Adrenal gland (tissue), 12 donors: ENCODE data around the gene SH3BGRL2. TPM values are rescaled to one million over a fixed set of nuclear protein-coding genes. Genes with fewer than 3 reads are reported as not detected.
"Not testable (repeated sequence)": the region's sequence is repeated elsewhere in the genome, so short reads cannot be mapped to it uniquely, and the experiment has no call there.

Experiments used
- DNase-seq, 7 donors: peaks; one replicate each; pipeline ENCODE4 v3.0.0-alpha.2; 2019 to 2020
- H3K27ac ChIP-seq, 5 donors: fragments of 200-600 bp; sonication (generic) in 4 of 5; 1 replicate in 3 of 5; 2 replicates in 2 of 5; pipeline versions ENCODE4 v1.5.1 to v1.8.0; 2016 to 2020; ENCODE audit warnings: mild to moderate bottlenecking in 1 of 5
- H3K27me3 ChIP-seq: fragments of 200-600 bp; 2 replicates; pipeline ENCODE4 v1.8.0; 2021
- H3K36me3 ChIP-seq, 2 donors: fragments of 200-600 bp; replicated peaks in 1 of 2; 1 replicate in 1 of 2; 2 replicates in 1 of 2; pipeline versions ENCODE4 v1.5.1 to v1.8.0; 2018 to 2022
- H3K4me1 ChIP-seq, 2 donors: fragments of 200-600 bp; replicated peaks in 1 of 2; 1 replicate in 1 of 2; 2 replicates in 1 of 2; pipeline versions ENCODE4 v1.5.1 to v1.8.0; 2018 to 2021
- H3K4me3 ChIP-seq, 4 donors: fragments of 200-600 bp; sonication (generic) in 3 of 4; one replicate each; pipeline ENCODE4 v1.5.1; 2016 to 2018
- H3K9me3 ChIP-seq, 3 donors: fragments of 200-600 bp; sonication (generic) in 1 of 3; replicated peaks in 1 of 3; 1 replicate in 2 of 3; 2 replicates in 1 of 3; pipeline versions ENCODE4 v1.5.1 to v1.8.0; 2016 to 2021
- CTCF ChIP-seq, 6 experiments: fragments of 450-650 bp in 4 of 6; fragments of 200-600 bp in 2 of 6; sonication (generic) in 1 of 6; IDR thresholded peaks; 1 replicate in 5 of 6; 2 replicates in 1 of 6; pipeline versions ENCODE4 v1.5.1 to v1.8.0; 2016 to 2021; ENCODE audit warnings: antibody characterized with exemption in 6 of 6, mild to moderate bottlenecking in 2 of 6, moderate library complexity in 1 of 6
- POLR2A ChIP-seq, 2 donors: fragments of 450-650 bp; IDR thresholded peaks; one replicate each; pipeline ENCODE4 v1.6.1; 2017; ENCODE audit warnings: antibody characterized with exemption in 2 of 2, mild to moderate bottlenecking in 2 of 2, moderate library complexity in 1 of 2
- WGBS, 4 donors: extraction: QIAGEN DNeasy Blood & Tissue Kit in 2 of 4; methylation state at CpG; one replicate each; pipeline versions ENCODE4 v1.1.5 to v1.1.7; 2013 to 2017; 5-methylcytosine and 5-hydroxymethylcytosine counted together
- intact Hi-C, 2 donors: fragments of 100-400 bp; cut with DNase I; formaldehyde crosslinking; loops; one replicate each; pipeline versions ENCODE4 v1.14.1 to v1.15.0; 2022 to 2023
- polyA plus RNA-seq, 3 donors: library from polyadenylated mRNA; stranded (reverse); fragments of 200-250 nt in 2 of 3; fragments of 350-450 nt in 1 of 3; fragmentation: Illumina TruSeq in 1 of 3; extraction: RNeasy Lipid Tissue Mini Kit (QIAGEN cat#74804) in 1 of 3; gene quantifications; one replicate each; pipeline ENCODE4 v1.2.3, GENCODE V29; 2013 to 2014
- total RNA-seq, 9 donors: library from RNA; depleted of rRNA in 4 of 9; stranded (reverse); fragments of >200 nt in 4 of 9; fragments of 120-200 nt in 1 of 9; fragmentation: NEBNext Ultra II Directional in 1 of 9; extraction: Animal tissue kit (Norgen Biotek cat#: 25700) in 1 of 9; gene quantifications; one replicate each; pipeline versions ENCODE4 v1.1.0 to v1.2.4, GENCODE V29; 2013 to 2023
- donor health status: healthy with polysubstance abuse.
- donor health status: Bipolar disorder and iron deficiency.
- donor health status: DM: yes; HTN: yes; CAD: no.
- donor health status: DM: no; HTN: no; CAD: no.
- donor health status: DM: no; HTN: no; CAD: no.
- donor health status: DM: yes; HTN: yes; CAD: no.

The SH3BGRL2 gene
- total and polyA plus RNA-seq, 12 donors: 3.8 to 13.3 (median 9.0) TPM

GRCh38 chr6:79735183-79735582, 104.1 kb downstream of the SH3BGRL2 start:
- 85 to 91% (median 87%) methylated on average over 5 of the region's 5 CpGs for WGBS, 4 donors
- intact Hi-C loops: no loop called here
- TF ChIP-seq CTCF (IDR thresholded peaks at IDR 0.05) (no peak), POLR2A (IDR thresholded peaks at IDR 0.05) (no peak)
- no peak overlapping the region for H3K27ac ChIP-seq
- no peaks in the 10 kb centered on the region for H3K36me3 ChIP-seq
- H3K4me1 ChIP-seq: no peaks in the 10 kb centered on the region
- no peak for DNase-seq
- no peaks in the 10 kb centered on the region for H3K9me3 ChIP-seq
- no peak overlapping the region for H3K4me3 ChIP-seq
- no peaks in the 10 kb centered on the region for H3K27me3 ChIP-seq

DNA sequence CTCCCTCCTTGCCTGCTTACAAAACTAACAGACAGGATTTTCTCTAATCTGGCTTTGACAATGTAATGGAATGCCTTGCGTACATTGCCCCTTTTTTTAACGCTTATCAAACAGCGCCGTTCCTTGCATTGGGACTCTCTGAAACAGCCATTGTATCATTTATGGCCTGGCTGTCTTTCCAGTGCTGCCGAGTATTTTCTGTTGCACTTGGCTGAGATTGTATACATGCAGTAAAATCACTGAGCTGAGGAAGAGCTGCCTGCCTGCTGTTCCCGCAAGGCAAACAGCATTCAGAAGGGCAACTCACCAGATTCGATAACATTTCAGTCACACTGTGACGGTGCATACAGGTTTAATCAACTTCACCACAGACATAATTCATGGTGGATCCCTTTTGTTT, 106.0 kb downstream of the SH3BGRL2 start:
- Histone ChIP-seq H3K27ac (no peak overlapping the region), H3K4me1 (no peaks in the 10 kb centered on the region), H3K27me3 (no peaks in the 10 kb centered on the region), H3K36me3 (no peaks in the 10 kb centered on the region), H3K9me3 (no peaks in the 10 kb centered on the region), H3K4me3 (no peak overlapping the region)
- DNase-seq: no peak
- intact Hi-C loops: no loop called here
- TF ChIP-seq CTCF (IDR thresholded peaks at IDR 0.05) (no peak), POLR2A (IDR thresholded peaks at IDR 0.05) (no peak)
- 46 to 70% (median 61%) methylated on average over 8 of the region's 8 CpGs for whole genome bisulfite sequencing, 4 donors

GRCh38 chr6:79742030-79742429, 110.9 kb downstream of the SH3BGRL2 start:
- intact Hi-C loops: no loop called here
- WGBS, 4 donors: 74 to 86% (median 78%) methylated on average over 2 of the region's 2 CpGs
- no peak for DNase-seq

GRCh38 chr6:79745282-79745681, 114.2 kb downstream of the SH3BGRL2 start:
- WGBS, 4 donors: 64 to 87% (median 74%) methylated on average over 2 of the region's 2 CpGs
- intact Hi-C loops, H3K27ac ChIP-seq, DNase-seq, H3K36me3 ChIP-seq, H3K4me1 ChIP-seq, H3K9me3 ChIP-seq, H3K27me3 ChIP-seq, H3K4me3 ChIP-seq: not testable (repeated sequence)

More at GRCh38 chr6:79742030-79742429, 110.9 kb downstream of the SH3BGRL2 start:
- H3K27me3 ChIP-seq: no peaks in the 10 kb centered on the region
- no peak for TF ChIP-seq CTCF (IDR thresholded peaks at IDR 0.05)
- no peak for TF ChIP-seq POLR2A (IDR thresholded peaks at IDR 0.05)
- no peak overlapping the region for H3K4me3 ChIP-seq
- no peak overlapping the region for H3K27ac ChIP-seq
- no peaks in the 10 kb centered on the region for H3K9me3 ChIP-seq
- no peaks in the 10 kb centered on the region for H3K36me3 ChIP-seq
- no peaks in the 10 kb centered on the region for H3K4me1 ChIP-seq

DNA sequence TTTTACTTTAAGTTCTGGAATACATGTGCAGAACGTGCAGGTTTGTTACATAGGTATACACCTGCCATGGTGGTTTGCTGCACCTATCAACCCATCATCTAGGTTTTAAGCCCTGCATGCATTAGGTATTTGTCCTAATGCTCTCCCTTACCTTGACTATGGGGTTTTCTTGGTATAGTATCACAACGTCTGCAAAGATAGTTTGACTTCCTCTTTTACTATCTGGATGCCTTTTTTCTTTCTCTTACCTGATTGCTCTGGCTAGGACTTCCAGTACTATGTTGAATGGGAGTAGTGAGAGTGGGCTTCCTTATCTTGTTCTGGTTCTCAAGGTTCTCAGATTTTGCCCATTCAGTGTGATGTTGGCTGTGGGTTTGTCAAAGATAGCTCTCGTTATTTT, 115.2 kb downstream of the SH3BGRL2 start:
- H3K4me1 ChIP-seq, intact Hi-C loops, H3K27me3 ChIP-seq, DNase-seq, H3K36me3 ChIP-seq, H3K9me3 ChIP-seq, H3K27ac ChIP-seq, H3K4me3 ChIP-seq: not testable (repeated sequence)
- 64 to 77% (median 68%) methylated on average over 3 of the region's 3 CpGs for WGBS, 4 donors
